ENCODE results near the gene SLC26A3.

The SLC26A3 gene

DNA sequence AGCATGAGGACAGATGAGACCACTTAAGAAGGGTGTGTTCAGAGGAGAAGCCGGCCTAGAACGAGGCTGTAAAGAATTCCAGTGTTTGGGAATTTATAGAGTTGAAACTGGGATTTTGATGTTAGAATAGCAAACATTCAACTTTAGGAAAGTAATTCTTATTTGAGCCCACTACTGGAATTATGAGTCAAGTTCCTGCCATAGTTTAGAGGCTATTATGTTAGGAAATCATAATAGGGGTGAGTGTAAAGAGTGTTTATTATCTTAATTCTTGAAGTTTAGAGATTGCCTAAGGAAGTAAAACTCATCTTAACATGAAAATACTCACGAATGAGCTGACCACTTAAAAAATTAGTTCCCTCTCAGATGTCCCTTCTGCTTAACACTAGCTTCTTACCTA, 57.0 kb downstream of the SLC26A3 start:
- no peaks in the 10 kb centered on the region for H3K9me2 ChIP-seq (replicated peaks; ENCODE audit: insufficient read depth, low read length)
- H3K4me1 ChIP-seq (ENCODE audit: low read length), result peaks cover 23% of the 10 kb centered on the region
- peak overlapping the region; percentile 85 for H3K4me2 ChIP-seq (ENCODE audit: low read depth, low read length)
- TF ChIP-seq EZH2phosphoT487 (IDR thresholded peaks at IDR 0.05; ENCODE audit: low read length) (no peak), EZH2 (optimal IDR thresholded peaks at IDR 0.05; ENCODE audit: low read depth, low read length) (no peak), CTCF (IDR thresholded peaks at IDR 0.05; ENCODE audit: low read length) (no peak)
- peaks cover 19% of the 10 kb centered on the region for H3F3A ChIP-seq (ENCODE audit: insufficient read depth, low read length)
- H3K9me3 ChIP-seq (replicated peaks; ENCODE audit: insufficient read depth, low read length), result no peaks in the 10 kb centered on the region
- H3K27ac ChIP-seq (ENCODE audit: low read length), result no peak overlapping the region
- no peak for DNase-seq
- peaks cover 15% of the 10 kb centered on the region; the same call in 1 of the 2 replicates for H3K36me3 ChIP-seq (replicated peaks; ENCODE audit: insufficient read depth, low read length)
- no peaks in the 10 kb centered on the region for H3K27me3 ChIP-seq (replicated peaks; ENCODE audit: insufficient read depth, low read length)
- peaks cover 46% of the 10 kb centered on the region for H4K20me1 ChIP-seq (ENCODE audit: insufficient read depth, low read length)
- no peak overlapping the region for H3K4me3 ChIP-seq (ENCODE audit: low read length)
- no peak overlapping the region for H2AFZ ChIP-seq (ENCODE audit: low read length)
- no peak overlapping the region for H3K9ac ChIP-seq (ENCODE audit: low read length)
- peaks cover 71% of the 10 kb centered on the region for H3K79me2 ChIP-seq (ENCODE audit: low read length)

GRCh38 chr7:107744345-107744750, 58.7 kb downstream of the SLC26A3 start:
- peaks cover 23% of the 10 kb centered on the region for H3K4me1 ChIP-seq (ENCODE audit: low read length)
- H3K9me2 ChIP-seq (replicated peaks; ENCODE audit: insufficient read depth, low read length), result no peaks in the 10 kb centered on the region
- H4K20me1 ChIP-seq (ENCODE audit: insufficient read depth, low read length), result peaks cover 45% of the 10 kb centered on the region
- TF ChIP-seq EZH2phosphoT487 (IDR thresholded peaks at IDR 0.05; ENCODE audit: low read length) (no peak), EZH2 (optimal IDR thresholded peaks at IDR 0.05; ENCODE audit: low read depth, low read length) (no peak), CTCF (IDR thresholded peaks at IDR 0.05; ENCODE audit: low read length) (no peak)
- H3K4me3 ChIP-seq (ENCODE audit: low read length), result peak overlapping the region; percentile 84
- no peaks in the 10 kb centered on the region for H3K9me3 ChIP-seq (replicated peaks; ENCODE audit: insufficient read depth, low read length)
- H3K27me3 ChIP-seq (replicated peaks; ENCODE audit: insufficient read depth, low read length), result no peaks in the 10 kb centered on the region
- H3K4me2 ChIP-seq (ENCODE audit: low read depth, low read length), result peak overlapping the region; percentile 85
- H2AFZ ChIP-seq (ENCODE audit: low read length), result peak overlapping the region; percentile 85
- H3K9ac ChIP-seq (ENCODE audit: low read length), result peak overlapping the region; percentile 86
- no peak for DNase-seq
- H3K36me3 ChIP-seq (replicated peaks; ENCODE audit: insufficient read depth, low read length), result peaks cover 6% of the 10 kb centered on the region; the same call in 1 of the 2 replicates
- peaks cover 55% of the 10 kb centered on the region for H3K79me2 ChIP-seq (ENCODE audit: low read length)
- H3F3A ChIP-seq (ENCODE audit: insufficient read depth, low read length), result peaks cover 19% of the 10 kb centered on the region
- H3K27ac ChIP-seq (ENCODE audit: low read length), result peak overlapping the region; percentile 91

GRCh38 chr7:107743567-107744344, 59.3 kb downstream of the SLC26A3 start, which contains the start of gene CBLL1:
Gene CBLL1 (plus strand): TSS chr7:107744142. CDS start chr7:107744164, 22 bp downstream.
- TF ChIP-seq EZH2 (optimal IDR thresholded peaks at IDR 0.05; ENCODE audit: low read depth, low read length) (no peak), CTCF (IDR thresholded peaks at IDR 0.05; ENCODE audit: low read length) (peak; percentile 77)
- DNase-seq, result peak; percentile 99
- Histone ChIP-seq H3K4me2 (ENCODE audit: low read depth, low read length) (peak within 1 kb of the TSS; percentile 85), H3K9me3 (replicated peaks; ENCODE audit: insufficient read depth, low read length) (no peaks in the 10 kb centered on the region), H3K36me3 (replicated peaks; ENCODE audit: insufficient read depth, low read length) (no peaks in the 10 kb centered on the region), H3K9ac (ENCODE audit: low read length) (peak within 1 kb of the TSS; percentile 86), H4K20me1 (ENCODE audit: insufficient read depth, low read length) (peaks cover 40% of the 10 kb centered on the region), H3K79me2 (ENCODE audit: low read length) (peaks cover 49% of the 10 kb centered on the region), H3F3A (ENCODE audit: insufficient read depth, low read length) (peaks cover 19% of the 10 kb centered on the region), H3K27me3 (replicated peaks; ENCODE audit: insufficient read depth, low read length) (no peaks in the 10 kb centered on the region), H3K4me1 (ENCODE audit: low read length) (peaks cover 23% of the 10 kb centered on the region), H3K27ac (ENCODE audit: low read length) (peak within 1 kb of the TSS; percentile 91), H3K4me3 (ENCODE audit: low read length) (peak within 1 kb of the TSS; percentile 84), H3K9me2 (replicated peaks; ENCODE audit: insufficient read depth, low read length) (no peaks in the 10 kb centered on the region), H2AFZ (ENCODE audit: low read length) (peak within 1 kb of the TSS; percentile 86)
